ENCODE measurements around the gene FKBP1A.
A peak's percentile ranks its signal among the peaks of the same experiment; 100 is the strongest.

Gene FKBP1A

DNA sequence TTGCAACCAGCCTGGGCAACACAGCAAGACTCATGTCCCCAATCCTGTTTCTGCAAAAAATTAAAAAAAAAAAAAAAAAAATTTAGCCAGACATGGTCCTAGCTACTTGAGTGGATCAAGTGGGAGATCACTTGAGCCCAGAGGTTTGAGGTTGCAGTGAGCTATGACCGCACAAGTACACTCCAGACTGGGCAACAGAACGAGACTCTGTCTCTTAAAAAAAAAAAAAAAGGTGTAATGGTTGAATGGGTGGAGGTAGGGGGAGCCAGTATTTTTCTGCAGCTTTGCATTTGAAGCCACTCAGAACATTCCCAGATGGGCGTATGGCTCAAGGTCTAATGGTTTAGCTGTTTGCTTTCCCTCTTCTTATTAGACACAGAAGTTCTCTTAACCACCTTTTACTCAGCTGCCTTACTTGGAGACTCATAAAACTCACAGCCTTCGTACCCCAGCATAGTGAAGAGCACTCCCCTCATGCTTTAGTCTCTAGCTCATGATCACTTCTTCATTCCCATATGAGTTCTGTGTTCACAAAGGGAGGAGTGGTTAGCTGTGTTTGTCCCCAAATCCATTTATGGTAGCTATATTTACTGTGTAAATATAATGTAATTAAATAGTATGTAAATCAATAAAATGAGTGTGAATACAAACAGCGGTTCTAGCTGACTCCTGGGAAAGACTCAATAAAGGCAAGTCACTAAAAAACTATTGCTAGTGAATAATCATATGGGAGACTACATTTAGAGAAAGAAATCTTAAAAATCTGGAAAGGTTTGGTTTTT is 9.0 kb downstream of the FKBP1A start:
- DNase-seq (ENCODE audit: low spot score), result no peak

DNA sequence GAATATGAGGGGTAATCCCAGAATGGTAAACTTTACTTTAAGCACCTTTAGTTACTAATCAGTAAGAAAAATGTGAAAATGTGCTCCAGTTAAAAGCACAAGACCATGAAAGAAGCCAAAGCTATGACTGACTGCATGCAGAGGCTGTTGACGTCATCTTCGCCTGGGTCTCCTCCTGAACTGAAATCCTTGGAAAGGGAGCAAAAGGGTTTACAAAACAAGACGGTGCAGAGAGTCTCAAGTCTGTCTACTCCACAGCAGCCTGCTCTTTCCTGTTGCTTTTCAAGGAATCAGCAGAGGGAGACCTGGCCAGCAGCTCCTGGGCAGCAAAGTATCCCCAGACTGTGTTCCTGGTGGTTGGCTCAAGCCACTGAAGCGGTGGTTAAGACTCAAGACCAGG is 10.2 kb downstream of the FKBP1A start:
- DNase-seq (ENCODE audit: low spot score), result no peak

DNA sequence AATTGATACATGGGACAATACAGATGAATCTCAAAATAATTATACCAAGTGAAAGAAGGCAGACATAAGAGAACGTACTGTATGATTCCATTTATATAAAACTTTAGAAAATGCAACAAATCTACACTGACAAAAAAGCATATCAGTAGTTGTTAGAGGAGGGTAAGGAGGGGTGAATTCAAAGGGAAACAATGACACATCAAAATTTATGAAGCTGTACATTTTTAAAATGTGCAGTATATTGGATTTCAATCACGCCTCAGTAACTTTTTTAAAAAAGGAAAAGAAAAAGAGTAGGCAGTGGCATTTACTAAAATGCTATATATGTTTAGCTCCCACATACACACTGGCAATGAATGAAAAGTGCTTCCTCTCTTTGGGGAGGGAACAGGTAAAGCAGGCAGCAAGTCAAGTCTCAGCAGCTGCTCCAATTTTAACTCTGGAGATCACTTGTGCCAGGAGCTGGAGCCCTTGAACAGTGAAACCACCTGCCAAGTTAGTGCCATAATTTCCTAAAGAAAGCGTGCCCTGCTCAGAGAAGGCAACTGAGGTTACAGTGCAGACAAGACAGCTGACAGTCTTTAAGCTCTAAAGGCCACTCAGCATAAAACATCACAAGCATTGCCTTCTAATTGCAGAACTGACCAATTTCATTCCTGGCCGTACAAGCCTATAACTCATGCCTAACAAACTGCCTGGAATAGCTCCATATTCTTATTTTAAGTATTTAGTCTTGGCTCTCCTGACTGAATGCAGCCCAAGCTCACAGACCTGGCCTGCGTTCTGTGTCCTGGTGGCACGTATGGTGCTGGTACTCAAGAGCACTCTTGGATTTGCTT is 10.9 kb downstream of the FKBP1A start:
- no peak for DNase-seq (ENCODE audit: low spot score)

DNA sequence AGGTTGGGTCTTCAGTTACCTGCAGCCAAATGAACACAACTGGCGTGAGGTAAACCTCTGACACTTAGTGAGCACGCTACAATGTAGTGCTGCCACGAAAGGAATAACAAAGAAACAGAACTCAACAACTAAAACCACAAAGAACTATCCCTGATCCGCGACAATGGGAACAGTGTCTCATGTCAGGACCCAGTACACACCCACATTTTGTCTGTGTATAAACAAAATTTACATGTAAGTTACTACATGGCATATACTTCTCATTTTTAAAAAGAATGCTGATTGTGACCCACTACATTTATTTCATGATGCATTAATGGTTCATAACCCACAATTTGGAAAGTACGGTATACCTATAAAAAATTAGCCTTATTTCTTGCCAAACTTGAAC is 14.1 kb downstream of the FKBP1A start:
- DNase-seq (ENCODE audit: low spot score), result no peak

DNA sequence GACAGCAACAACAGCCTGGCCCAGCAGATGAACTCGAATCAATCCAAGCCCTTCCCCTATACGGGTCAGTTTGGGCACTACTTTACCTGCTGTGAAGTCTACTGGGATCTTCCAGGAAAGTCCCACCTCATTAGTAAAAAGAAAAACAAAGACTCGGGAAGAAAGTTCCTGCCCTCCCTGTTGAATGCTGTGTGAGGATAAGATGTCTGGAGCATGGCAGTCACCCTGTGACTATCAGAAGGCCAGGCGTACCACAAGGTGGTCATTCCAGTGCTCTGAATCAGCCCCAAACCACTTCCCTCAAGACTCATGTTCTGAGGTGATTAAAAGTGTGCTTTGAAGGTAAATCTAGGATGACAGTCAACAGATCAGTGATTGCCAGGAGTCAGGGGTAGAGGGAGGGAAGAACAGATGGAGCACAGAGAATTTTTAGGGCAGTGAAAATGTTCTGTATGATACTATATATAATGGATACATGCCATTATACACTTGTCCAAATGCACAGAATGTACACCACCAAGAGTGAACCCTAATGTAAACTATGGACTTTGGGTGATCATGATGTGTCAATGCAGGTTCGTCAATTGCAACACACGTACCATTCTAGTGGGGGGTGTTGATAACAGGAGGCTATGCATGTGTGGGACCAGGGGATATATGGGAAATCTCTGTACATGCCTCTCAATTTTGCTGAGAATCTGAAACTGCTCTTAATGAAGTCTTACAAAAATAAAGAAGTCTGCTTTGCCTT is 14.7 kb downstream of the FKBP1A start:
- DNase-seq (ENCODE audit: low spot score), result no peak

DNA sequence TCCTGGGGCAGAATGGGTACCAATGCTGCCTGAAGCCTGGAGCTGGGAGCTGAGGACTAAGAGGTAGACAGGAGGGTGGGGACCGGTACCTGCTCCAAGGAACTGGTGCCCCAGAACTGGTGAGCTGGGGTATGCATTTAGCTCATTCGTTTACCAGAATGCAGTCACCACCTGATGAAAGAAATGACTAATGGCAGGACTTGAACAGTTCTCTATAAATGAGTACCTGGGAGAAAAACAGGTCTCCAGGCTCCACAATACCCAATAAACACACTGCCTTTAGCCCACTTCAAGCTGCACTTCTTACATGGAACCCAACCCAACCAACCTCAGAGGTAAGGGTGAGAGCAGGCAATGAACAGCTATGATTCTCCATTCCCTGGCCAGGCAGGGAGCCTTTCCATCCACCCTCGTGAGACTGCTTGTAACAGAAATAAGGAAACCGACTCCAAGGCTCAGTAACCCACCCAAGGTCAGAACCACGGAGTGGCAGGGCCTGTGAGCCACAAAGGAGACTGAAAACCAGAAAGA is 15.4 kb downstream of the FKBP1A start:
- no peak for DNase-seq (ENCODE audit: low spot score)

DNA sequence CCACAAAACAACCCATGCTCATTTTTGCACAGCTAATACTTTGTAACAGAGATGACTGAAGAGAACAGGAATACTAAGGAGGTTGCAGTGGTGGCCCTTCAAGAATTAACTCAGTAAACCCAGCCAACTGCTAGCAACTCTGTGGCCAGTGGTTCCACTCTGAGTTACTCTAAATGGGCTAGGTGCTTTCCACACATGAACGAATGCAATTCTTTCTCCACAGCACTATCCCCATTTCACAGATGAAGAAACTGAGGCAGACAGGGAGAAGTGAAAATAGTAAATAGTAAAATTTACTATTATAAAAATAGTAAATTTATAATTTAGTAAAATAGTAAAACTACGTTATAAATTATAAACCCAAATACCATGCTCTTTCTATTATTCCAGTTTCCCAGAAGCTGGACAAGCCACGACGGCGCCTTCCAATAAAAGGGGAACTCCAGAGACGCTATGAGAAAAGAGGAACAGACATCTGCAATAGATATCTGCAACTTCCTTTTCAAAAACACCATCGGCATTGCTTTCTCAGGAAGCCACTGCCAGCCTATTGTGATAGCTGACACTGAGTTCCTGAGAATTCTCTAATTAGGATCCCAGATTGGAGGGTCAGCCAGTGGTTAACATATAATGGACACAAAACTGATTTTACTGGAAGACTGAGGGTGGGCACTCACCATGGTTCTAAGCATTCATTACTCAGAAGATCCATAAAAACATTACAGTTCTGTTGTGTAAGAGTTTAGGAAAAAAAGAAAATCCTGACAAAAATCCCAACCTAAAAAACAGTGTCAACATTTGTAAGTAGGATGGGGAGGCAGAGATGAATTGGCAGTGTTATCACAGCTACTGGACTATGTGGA is 16.2 kb downstream of the FKBP1A start:
- DNase-seq (ENCODE audit: low spot score), result peak; percentile 50

DNA sequence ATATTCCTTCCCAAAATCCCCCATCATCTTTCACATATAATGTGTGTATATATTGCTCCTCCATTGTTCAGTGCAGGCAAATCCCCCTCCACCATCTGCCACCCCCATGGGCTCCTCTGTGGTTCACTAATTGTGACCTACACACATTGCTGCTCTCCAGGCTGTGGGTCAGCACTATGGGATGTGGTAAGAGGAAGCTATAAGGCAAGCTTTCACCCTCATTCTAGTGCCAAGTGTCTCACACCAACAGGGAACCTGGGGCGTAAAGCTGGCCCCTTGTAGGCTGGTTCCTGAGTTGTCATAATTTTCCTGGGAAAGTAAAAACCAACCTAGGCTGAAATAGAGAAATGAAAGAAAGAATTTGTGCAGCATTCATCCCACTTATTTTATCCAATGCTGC is 16.8 kb downstream of the FKBP1A start:
- no peak for DNase-seq (ENCODE audit: low spot score)

DNA sequence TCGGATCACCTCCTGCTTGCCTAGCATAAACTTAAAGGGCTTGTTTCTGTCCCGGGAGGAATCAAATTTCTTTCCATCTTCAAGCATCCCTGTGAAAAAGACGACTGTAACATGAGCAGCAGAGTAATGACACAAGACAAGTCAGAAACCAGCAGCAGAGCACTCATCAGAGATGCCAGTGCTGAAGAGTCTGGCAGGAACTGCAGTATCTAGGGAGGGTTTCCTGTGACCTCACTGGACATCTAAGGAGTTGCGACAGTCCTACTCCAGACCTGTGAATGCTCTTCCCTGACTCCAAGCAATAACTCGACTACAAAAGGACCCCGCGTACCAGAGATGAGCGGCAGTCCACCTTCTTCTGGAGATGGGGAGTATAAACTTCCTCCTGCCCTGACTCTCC is 17.3 kb downstream of the FKBP1A start:
- no peak for DNase-seq (ENCODE audit: low spot score)

DNA sequence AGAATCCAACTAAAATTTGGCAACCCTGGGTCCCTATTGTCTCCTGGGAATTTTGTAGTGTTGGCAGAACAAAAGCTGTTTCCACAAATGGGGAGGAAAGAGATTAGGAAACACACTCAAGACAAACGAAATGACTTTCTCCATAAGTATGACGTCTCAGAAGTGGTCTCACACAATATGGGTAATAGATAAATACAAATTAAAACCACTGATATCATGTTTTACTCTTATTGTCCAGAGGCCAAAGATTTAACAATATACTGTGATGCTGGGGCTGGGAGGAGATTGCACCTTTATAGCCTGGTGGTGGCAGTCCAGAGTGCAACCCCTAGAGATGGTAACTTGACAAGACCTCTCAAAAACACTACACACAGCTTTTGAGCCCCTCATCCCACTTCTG is 18.6 kb downstream of the FKBP1A start:
- DNase-seq (ENCODE audit: low spot score), result peak; percentile 27

DNA sequence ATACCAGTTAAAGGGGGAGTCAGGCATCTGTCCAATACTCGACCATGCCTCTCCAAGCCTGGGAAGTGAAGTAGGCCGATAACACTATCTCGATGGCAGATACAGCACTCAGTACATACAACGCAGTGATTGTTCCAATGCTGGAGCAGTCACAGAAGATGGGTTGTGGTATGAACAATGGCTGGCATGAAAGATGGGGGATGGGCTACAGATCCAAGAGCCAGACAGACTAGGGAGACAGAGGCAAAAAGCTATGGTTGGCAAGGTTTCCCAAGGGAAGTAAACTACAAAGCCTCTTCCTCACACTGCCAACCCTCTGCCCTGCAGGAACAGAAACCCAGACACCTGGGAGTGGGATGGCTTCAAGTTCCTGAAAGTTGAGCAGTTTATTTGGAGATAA is 19.2 kb downstream of the FKBP1A start:
- DNase-seq (ENCODE audit: low spot score), result no peak

DNA sequence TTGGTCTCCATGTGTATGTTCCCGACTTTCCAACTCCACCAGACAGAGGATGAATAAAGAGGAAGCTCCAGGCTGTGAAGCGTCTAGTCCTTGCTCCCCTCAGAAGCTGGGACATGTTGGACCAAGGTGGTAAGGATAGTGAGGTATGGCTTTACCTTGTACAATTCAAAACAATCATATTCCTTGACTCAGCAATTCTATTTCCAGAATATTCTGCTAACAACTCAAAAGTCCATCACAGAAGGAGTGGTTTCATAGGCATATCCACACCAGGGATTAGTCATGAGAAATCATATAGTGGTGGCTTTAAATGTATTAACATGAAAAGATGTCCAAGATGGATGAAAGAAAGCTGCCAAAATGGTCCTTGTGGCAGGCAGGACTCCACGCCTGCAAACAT is 19.8 kb downstream of the FKBP1A start:
- no peak for DNase-seq (ENCODE audit: low spot score)

DNA sequence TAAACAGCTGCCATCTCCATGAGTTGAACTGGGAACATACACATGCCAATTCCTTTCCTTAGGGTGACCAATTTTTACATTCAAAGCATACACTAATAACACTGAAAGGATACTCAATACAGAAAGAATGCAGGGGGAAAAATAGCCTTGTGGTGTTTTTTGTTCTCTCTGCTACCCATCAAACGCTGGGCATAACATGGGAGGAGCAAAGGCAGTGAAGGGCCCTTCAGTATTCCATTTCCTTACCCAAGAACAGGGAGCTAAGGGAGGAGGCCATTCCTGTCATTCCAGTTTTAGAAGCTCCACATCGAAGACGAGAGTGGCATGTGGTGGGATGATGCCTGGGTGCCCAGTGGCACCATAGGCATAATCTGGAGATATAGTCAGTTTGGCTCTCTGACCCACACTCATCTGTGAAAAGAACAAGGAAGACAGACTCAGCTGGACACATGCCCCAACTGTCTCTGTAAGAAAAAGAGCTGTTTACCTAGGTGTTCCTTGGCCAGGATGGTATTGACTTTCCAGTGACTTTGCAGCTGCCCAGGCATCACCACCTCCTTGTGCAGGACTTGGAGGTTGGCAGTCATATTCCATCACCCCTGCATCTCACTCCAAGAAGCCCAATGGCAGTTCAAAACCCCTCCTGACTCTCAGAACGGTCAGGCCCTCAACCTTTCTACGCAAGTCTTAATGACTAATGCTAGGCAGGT is 20.9 kb downstream of the FKBP1A start:
- no peak for DNase-seq (ENCODE audit: low spot score)

DNA sequence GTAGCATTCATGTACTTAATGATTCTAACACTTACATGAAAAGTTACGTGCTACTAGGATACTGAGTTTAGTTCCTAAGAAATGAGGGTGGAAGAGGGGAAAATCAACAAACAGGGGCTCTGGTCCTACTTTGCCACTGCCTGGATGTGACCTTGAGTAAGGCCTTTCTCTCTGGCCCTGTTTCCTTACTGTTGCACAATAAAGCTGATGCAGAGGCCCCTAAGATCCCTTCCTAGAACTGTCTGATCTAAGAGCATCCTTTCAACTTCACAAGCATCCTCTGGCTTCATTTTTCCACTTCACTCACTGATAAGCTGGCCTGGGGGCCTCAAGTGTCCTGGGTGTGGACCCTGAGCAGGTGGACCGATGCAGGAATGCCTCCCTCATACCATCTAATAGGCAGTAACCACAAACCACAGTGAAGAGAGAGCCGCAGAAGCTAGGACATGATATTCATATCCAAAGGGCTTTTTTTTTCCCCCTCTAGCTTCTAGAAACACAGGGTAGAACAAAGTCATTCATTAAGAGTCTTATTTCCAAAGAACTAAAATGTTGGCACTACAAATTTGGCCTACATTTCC is 21.6 kb downstream of the FKBP1A start:
- DNase-seq (ENCODE audit: low spot score), result no peak

DNA sequence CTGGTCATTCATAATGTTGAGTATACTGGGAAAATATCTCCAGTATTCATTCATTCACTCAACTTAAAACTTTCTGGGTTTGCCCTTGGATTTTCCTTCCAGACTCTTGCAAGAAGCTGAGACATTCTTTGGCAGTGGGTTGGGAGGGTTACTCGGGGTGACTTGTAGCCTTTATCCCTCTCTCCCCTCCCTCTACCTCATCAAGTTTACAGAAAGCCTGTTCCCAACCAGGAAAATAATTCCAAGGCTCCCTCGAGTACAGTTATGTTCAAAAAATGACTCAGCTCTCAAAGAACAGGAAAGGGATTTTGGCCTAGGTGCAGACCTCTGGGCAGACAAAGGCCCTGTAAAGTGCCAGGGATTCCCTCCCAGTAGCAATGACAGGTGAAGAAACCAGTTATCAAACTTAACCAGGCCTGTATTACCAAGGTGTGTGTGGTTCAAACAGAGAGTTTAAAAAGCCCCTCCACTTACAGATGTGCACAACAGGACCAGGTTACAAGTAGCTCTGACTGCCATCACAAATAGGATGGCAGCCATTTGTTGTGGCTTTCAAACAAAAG is 22.2 kb downstream of the FKBP1A start:
- DNase-seq (ENCODE audit: low spot score), result no peak

DNA sequence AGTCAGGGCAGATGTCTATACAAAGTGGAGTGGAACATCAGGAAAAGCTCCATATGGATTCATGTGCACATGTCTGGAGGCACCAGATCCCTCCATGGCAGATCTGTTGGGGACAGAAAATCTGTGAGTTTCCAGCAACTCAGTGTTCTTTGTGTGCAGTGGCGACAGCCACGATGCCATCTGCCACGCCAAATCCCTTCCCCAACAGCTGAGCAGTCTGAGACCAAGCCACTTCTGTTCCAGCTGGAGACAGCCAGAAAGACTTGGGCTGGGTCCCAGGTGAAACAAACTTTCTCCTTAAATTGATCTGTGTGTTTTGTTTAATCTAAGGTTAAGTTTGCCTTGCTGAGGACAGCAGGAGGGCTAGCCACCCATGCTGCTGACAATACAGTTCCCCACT is 22.9 kb downstream of the FKBP1A start:
- no peak for DNase-seq (ENCODE audit: low spot score)

DNA sequence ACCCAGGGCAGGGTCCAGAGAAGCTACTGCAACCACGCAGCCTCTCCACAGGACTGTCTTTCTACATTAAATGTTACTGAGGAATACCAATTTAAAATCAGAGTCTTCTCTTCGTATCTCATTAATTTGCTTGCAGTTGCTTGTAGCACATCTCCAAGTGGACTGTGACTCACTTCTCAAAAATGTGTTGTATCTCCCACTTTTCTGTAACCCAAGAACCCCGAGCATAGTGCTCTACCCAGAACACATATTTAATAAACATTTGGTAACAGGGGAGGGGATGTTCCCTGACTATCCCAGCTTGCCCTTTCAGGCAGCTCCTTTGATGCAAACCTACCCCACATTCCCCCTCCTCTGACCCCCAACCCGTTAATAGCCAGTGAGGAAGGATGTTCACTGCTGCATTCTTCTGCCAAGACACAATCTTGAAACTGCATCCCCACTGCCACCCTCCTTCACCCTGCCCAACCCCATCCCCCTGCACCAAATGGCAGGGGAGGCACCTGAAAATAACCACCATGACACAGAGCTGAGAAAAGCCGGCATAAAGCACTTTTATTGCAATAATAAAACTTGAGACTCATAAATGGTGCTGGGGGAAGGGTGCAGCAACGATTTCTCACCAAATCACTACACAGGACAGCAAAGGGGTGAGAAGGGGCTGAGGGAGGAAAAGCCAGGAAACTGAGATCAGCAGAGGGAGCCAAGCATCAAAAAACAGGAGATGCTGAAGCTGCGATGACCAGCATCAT is 24.2 kb downstream of the FKBP1A start:
- DNase-seq (ENCODE audit: low spot score), result no peak

DNA sequence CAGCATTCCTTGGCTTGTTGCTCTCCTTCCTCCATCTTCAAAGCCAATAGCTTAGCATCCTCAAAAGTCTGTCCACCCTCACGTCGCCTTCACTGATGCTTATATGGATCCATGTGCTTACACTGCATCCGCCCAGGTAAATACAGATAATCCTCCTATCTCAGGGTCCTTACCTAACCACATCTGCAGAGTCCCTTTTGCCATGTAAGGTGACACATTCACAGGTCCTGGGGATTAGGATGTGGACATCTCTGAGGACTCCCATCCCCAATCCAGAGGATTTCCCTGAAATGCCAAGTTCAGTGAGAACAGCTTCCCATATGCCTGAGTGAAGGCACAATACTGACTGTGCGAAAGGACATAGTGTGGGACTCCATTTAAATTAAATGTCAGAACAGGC is 25.4 kb downstream of the FKBP1A start:
- DNase-seq (ENCODE audit: low spot score), result no peak

DNA sequence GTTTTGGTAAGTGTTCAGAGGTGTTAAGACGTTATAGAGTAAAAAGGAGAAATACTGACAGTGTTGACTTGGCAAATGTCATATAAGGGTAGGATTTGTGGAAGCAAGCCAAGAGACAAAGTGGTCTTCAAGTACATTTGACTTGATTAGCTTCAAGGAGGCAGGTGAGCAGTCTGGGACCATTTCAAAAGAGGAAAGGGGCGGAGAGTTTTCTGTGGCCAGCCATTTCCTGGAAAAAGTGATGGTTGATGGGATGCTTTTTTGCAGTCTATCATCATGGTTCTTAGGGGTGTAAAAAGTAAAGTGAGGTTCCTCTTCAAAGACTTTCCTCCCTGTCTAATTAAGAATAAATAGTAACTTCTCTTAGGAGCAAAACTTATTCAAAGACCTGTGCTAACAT is 28.7 kb downstream of the FKBP1A start:
- no peak for DNase-seq (ENCODE audit: low spot score)

DNA sequence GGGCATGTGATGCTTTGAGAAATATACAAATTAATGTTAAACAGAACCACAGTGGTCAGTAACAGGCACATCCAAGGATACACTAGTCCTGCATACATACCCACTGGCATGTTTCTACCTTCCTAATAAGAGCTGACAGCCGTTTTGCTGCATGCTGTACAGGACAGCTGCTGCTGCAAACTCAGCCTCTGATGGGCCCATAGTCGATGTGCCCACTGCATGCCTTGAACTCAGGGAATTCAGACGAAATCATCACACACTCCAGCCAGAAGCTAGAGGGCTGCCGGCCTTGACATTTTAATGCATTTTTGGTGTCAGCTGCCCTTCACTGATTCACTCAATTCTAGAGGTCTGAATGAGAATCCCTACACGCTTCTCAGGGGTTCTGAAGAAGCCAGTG is 29.3 kb downstream of the FKBP1A start:
- no peak for DNase-seq (ENCODE audit: low spot score)
